Nephron (organoid): ENCODE results near the gene MATN1.

Experiments used
- H3K27ac Mint-ChIP-seq, 3 experiments: 2 replicates each; pipeline ENCODE4 v1.8.0; 2020; ENCODE audit warnings: mixed read lengths in 3 of 3, mild to moderate bottlenecking in 2 of 3, moderate library complexity in 1 of 3
- H3K27me3 Mint-ChIP-seq: 2 replicates; pipeline ENCODE4 v1.8.0; 2021; ENCODE audit warnings: low read depth, mild to moderate bottlenecking, moderate library complexity, mixed read lengths
- H3K36me3 Mint-ChIP-seq: 2 replicates; pipeline ENCODE4 v1.8.0; 2020; ENCODE audit warnings: low read depth, mixed read lengths
- H3K4me1 Mint-ChIP-seq: 2 replicates; pipeline ENCODE4 v1.8.0; 2020; ENCODE audit warnings: mixed read lengths
- H3K4me3 Mint-ChIP-seq, 3 experiments: 2 replicates each; pipeline ENCODE4 v1.8.0; 2020; ENCODE audit warnings: mild to moderate bottlenecking in 3 of 3, mixed read lengths in 3 of 3, moderate library complexity in 2 of 3
- H3K9me3 Mint-ChIP-seq: 2 replicates; pipeline ENCODE4 v1.8.0; 2020; ENCODE audit warnings: mixed read lengths
- TF ChIP-seq, protein P1 (sequence below), 3 experiments: fragments of 200-600 bp; sonication (generic); IDR thresholded peaks; one replicate each; pipeline ENCODE4 v1.5.0; 2021; ENCODE audit warnings: antibody characterized with exemption in 3 of 3; ENCODE audit not compliant: unreplicated experiment in 3 of 3

Gene MATN1

GRCh38 chr1:30663596-30664091 is 59.7 kb downstream of the MATN1 start:
- TF ChIP-seq, protein P1, sequence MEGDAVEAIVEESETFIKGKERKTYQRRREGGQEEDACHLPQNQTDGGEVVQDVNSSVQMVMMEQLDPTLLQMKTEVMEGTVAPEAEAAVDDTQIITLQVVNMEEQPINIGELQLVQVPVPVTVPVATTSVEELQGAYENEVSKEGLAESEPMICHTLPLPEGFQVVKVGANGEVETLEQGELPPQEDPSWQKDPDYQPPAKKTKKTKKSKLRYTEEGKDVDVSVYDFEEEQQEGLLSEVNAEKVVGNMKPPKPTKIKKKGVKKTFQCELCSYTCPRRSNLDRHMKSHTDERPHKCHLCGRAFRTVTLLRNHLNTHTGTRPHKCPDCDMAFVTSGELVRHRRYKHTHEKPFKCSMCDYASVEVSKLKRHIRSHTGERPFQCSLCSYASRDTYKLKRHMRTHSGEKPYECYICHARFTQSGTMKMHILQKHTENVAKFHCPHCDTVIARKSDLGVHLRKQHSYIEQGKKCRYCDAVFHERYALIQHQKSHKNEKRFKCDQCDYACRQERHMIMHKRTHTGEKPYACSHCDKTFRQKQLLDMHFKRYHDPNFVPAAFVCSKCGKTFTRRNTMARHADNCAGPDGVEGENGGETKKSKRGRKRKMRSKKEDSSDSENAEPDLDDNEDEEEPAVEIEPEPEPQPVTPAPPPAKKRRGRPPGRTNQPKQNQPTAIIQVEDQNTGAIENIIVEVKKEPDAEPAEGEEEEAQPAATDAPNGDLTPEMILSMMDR (IDR thresholded peaks at IDR 0.05; ENCODE audit: unreplicated experiment in 3 of 3) = no peak
- peaks cover 34% of the 10 kb centered on the region for H3K4me1 Mint-ChIP-seq
- H3K4me3 Mint-ChIP-seq = no peak overlapping the region
- H3K27me3 Mint-ChIP-seq = peaks cover 41% of the 10 kb centered on the region
- H3K9me3 Mint-ChIP-seq = no peaks in the 10 kb centered on the region
- no peak overlapping the region for H3K27ac Mint-ChIP-seq
- no peaks in the 10 kb centered on the region for H3K36me3 Mint-ChIP-seq

DNA sequence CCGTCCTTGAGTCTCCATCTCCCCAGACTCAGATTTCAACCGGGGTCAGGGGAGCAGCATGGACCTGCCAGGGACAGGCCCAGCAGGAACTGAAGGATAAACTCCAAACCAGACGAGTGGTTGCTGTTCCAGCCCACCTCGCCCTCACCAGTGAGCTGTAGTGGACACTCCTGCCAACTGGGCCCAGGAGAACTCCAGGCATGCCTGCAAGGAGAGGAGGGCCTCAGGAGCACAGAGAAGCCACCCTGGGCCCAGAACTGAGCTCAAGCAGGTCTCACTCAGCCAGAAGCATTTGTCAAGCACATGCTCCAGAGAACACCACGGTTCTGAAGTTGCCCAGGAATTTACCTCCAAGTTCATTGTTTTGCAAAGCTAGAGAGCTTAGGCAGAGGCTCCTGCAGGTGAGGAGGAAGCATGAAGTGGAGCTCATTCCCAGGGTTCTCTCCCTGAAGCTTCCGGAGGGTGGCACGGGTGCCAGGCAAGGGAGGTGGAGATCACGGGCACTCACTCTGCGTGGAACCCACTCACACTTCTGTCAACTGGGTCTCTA is 61.0 kb downstream of the MATN1 start:
- Mint-ChIP-seq H3K27me3 (peaks cover 46% of the 10 kb centered on the region), H3K27ac (peak overlapping the region in 1 of 3 experiments; percentile 16), H3K4me3 (no peak overlapping the region), H3K9me3 (no peaks in the 10 kb centered on the region), H3K36me3 (no peaks in the 10 kb centered on the region), H3K4me1 (peaks cover 34% of the 10 kb centered on the region)
- TF ChIP-seq, protein P1 (IDR thresholded peaks at IDR 0.05; ENCODE audit: unreplicated experiment in 3 of 3) = no peak

DNA sequence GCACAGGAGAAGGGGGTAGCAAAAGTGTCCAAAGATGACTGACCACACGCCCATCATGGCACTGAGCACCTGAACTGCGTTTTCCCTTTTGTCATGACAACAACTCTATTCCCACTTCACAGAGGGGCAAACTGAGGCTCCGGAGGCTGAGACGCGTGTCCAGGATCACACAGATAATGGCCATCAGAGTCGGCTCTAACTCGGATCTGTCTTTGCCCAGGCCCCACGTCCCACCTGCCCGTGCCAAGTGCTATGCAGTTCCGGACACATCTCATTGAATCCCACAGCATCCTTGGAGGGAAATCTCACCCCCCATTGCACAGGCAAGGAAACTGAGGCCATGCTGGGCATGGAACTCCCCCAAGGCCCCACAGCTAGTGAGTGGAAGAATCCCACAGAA is 62.1 kb downstream of the MATN1 start:
- TF ChIP-seq, protein P1 (IDR thresholded peaks at IDR 0.05; ENCODE audit: unreplicated experiment in 3 of 3) = no peak
- no peaks in the 10 kb centered on the region for H3K36me3 Mint-ChIP-seq
- H3K27ac Mint-ChIP-seq = no peak overlapping the region
- H3K4me1 Mint-ChIP-seq = peaks cover 29% of the 10 kb centered on the region
- H3K9me3 Mint-ChIP-seq = no peaks in the 10 kb centered on the region
- H3K4me3 Mint-ChIP-seq = no peak overlapping the region
- H3K27me3 Mint-ChIP-seq = peaks cover 46% of the 10 kb centered on the region
